ENCODE results near the gene RAB1B.
A peak's percentile ranks its signal among the peaks of the same experiment; 100 is the strongest.
"Not testable (repeated sequence)": the region's sequence is repeated elsewhere in the genome, so short reads cannot be mapped to it uniquely, and the experiment has no call there.

The RAB1B gene

GRCh38 chr11:66267379-66268243, 828 bp upstream of the RAB1B start:
- DNase-seq (ENCODE audit: low spot score): peak; percentile 92

- peak; percentile 57 for DNase-seq (ENCODE audit: low spot score)
Measured at GRCh38 chr11:66268952-66269905, 790 bp downstream of the RAB1B start.

DNA sequence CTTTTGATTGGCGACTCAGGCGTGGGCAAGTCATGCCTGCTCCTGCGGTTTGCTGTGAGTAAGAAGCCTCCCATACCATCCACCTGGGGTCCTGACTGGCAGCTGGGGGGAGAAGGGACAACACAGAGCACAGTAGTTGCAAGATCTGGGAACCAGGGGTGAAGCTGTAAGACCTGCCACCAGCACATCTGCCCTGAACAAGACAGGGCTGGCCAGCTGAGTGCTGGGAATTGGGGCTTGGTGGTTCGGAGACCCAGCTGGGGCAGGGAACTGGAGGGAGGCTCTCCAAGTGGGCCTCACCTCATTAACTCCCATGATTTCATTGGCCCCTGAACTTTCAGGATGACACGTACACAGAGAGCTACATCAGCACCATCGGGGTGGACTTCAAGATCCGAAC, 3.4 kb downstream of the RAB1B start:
- no peak for DNase-seq (ENCODE audit: low spot score)

- DNase-seq (ENCODE audit: low spot score): no peak
Measured at GRCh38 chr11:66272596-66272995, 4.2 kb downstream of the RAB1B start.

- DNase-seq (ENCODE audit: low spot score): no peak
Measured at GRCh38 chr11:66274219-66274618, 5.8 kb downstream of the RAB1B start.

- DNase-seq (ENCODE audit: low spot score): no peak
Measured at GRCh38 chr11:66275396-66275795, 7.0 kb downstream of the RAB1B start.

DNA sequence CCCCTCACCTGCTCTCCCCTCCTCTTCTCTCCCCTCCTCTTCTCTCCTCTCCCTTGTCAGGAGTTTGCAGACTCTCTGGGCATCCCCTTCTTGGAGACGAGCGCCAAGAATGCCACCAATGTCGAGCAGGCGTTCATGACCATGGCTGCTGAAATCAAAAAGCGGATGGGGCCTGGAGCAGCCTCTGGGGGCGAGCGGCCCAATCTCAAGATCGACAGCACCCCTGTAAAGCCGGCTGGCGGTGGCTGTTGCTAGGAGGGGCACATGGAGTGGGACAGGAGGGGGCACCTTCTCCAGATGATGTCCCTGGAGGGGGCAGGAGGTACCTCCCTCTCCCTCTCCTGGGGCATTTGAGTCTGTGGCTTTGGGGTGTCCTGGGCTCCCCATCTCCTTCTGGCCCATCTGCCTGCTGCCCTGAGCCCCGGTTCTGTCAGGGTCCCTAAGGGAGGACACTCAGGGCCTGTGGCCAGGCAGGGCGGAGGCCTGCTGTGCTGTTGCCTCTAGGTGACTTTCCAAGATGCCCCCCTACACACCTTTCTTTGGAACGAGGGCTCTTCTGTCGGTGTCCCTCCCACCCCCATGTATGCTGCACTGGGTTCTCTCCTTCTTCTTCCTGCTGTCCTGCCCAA, 7.7 kb downstream of the RAB1B start:
- no peak for DNase-seq (ENCODE audit: low spot score)

DNA sequence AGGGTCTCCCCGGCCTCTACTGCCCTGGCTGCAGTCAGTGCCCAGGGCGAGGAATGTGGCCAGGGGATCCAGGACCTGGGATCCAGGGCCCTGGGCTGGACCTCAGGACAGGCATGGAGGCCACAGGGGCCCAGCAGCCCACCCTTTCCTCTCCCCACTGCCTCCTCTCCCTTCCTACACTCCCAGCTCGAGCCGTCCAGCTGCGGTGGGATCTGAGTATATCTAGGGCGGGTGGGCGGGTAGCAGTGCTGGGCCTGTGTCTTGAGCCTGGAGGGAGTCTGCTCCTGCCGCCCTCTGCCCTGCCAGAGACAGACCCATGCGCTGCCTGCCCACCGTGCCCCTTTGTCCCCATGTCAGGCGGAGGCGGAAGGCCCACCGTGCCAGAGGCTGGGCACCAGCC, 8.2 kb downstream of the RAB1B start:
- not testable (repeated sequence) for DNase-seq (ENCODE audit: low spot score)

- DNase-seq (ENCODE audit: low spot score): not testable (repeated sequence)
Measured at GRCh38 chr11:66277064-66277463, 8.6 kb downstream of the RAB1B start.

GRCh38 chr11:66277471-66278362, 9.3 kb downstream of the RAB1B start, which contains the start of gene CNIH2:
Gene CNIH2 (plus strand): TSS chr11:66278175. CDS start chr11:66278457, 282 bp downstream.
- peak; percentile 53 for DNase-seq (ENCODE audit: low spot score)

DNA sequence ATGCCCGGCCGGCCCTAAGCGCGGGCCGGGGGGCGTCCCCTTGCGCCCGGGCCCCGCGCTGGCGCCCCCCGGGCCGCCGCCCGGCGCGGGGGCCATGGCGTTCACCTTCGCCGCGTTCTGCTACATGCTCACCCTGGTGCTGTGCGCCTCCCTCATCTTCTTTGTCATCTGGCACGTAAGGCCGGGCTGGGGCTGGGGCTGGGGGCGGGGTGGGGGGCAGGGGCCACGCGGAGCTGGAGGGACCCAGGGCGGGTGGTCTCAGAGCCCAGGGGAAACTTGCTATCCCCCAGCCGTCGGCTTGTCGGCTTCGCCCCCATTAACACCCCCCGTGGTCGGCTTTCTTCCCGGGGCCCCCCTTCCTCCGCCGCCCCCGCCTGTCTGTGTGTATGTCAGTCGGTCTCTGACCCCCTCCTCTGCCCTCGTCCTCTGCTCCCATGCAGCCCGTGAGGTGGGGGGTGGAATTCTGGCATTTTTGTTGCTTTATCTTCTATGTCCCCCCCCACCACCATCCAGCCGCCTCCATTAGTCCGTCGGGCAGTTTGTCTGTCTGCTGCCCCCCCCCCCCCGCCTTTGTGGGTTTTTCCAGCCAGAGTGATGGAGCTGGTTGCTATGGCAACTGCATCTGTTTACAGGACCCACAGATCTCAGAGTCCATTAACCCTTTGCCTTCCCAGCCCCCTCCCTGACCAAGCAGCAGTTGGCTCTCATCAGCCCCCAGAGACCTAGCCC, 10.1 kb downstream of the RAB1B start:
- DNase-seq (ENCODE audit: low spot score): peak; percentile 44

- no peak for DNase-seq (ENCODE audit: low spot score)
Measured at GRCh38 chr11:66279092-66279734, 10.8 kb downstream of the RAB1B start.

GRCh38 chr11:66280428-66280827, 12.0 kb downstream of the RAB1B start:
- no peak for DNase-seq (ENCODE audit: low spot score)

- DNase-seq (ENCODE audit: low spot score): no peak
Measured at GRCh38 chr11:66281001-66281400, 12.6 kb downstream of the RAB1B start.

GRCh38 chr11:66281776-66282467, 13.5 kb downstream of the RAB1B start:
- no peak for DNase-seq (ENCODE audit: low spot score)

- peak; percentile 99 for DNase-seq (ENCODE audit: low spot score)
Measured at GRCh38 chr11:66282468-66283455, 14.3 kb downstream of the RAB1B start.

DNA sequence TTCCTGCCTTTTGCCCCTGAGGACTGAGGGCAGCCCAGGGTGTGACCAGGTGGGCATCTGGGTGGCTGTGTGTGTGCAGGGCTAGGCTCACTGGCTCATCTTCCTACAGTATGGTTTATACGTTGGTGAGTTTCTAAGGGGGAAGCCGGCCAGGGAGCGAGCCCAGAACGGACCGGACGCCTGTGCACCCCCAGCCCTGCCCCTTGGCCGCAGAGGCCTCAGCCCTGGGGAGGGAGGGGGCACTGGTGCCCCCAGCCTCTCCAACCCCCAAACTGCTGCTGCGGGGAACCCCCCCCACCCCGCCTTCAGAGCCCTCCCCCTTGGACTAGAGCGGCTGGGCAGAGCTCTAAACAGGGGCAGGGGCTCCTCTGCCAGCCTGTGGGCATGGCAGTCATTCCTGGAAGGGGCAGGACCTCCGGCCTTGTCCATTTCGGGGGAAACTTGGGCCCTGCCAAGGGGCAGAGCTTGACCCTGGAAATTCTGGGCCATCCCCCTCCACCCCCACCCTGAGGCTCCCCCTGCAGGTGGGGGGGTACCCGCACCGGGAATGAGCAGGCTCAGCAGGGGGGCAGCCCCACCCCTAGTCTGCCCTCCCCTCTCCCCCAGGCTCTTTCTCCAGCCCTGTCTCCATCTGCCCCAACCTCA, 15.1 kb downstream of the RAB1B start:
- no peak for DNase-seq (ENCODE audit: low spot score)

Measured in NAMALWA (cell line).